Measurements from ENCODE around the gene BBS2.

BBS2 gene

GRCh38 chr16:56470666-56471065 is 49.2 kb downstream of the BBS2 start:
- DNase-seq, result no peak

- DNase-seq, result no peak
Observed at GRCh38 chr16:56470232-56470631, 49.6 kb downstream of the BBS2 start.

- DNase-seq, result no peak
Observed at GRCh38 chr16:56469748-56470147, 50.1 kb downstream of the BBS2 start.

- DNase-seq, result no peak
Observed at GRCh38 chr16:56468800-56469199, 51.0 kb downstream of the BBS2 start.

- no peak for DNase-seq
Observed at GRCh38 chr16:56466344-56466743, 53.5 kb downstream of the BBS2 start.

- DNase-seq, result no peak
Observed at GRCh38 chr16:56463153-56463552, 56.7 kb downstream of the BBS2 start.

GRCh38 chr16:56462064-56462796 is 57.6 kb downstream of the BBS2 start:
- DNase-seq, result no peak

GRCh38 chr16:56460101-56460500 is 59.7 kb downstream of the BBS2 start:
- DNase-seq, result no peak

GRCh38 chr16:56457927-56458470 is 61.8 kb downstream of the BBS2 start:
- DNase-seq, result no peak

GRCh38 chr16:56451753-56452689 is 67.8 kb downstream of the BBS2 start:
- peak; percentile 69 for DNase-seq

GRCh38 chr16:56450986-56451752 is 68.7 kb downstream of the BBS2 start, which contains the start of the genes NUDT21 and OGFOD1:
Gene NUDT21, minus strand, starts transcription at chr16:56451332. Its CDS starts 130 bp downstream, at chr16:56451202.
Gene OGFOD1, plus strand, starts transcription at chr16:56451554. Its CDS starts 59 bp downstream, at chr16:56451613.
- DNase-seq, result peak; percentile 99

GRCh38 chr16:56450275-56450985 is 69.4 kb downstream of the BBS2 start:
- DNase-seq, result no peak

- no peak for DNase-seq
Observed at GRCh38 chr16:56448005-56448404, 71.8 kb downstream of the BBS2 start.

GRCh38 chr16:56447286-56447685 is 72.5 kb downstream of the BBS2 start:
- no peak for DNase-seq

GRCh38 chr16:56438038-56438437 is 81.8 kb downstream of the BBS2 start:
- DNase-seq, result no peak

GRCh38 chr16:56436258-56436657 is 83.6 kb downstream of the BBS2 start:
- no peak for DNase-seq
